Fibroblast of lung (primary cell): Measurements from ENCODE around the gene ZG16. TPM values are rescaled to one million over a fixed set of nuclear protein-coding genes. Genes with fewer than 3 reads are reported as not detected.

Source experiments
- DNase-seq, 2 donors: peaks; one replicate each; pipeline versions ENCODE4 v3.0.0 to v3.0.0-alpha.2; 2010; ENCODE audit warnings: low read depth in 2 of 2
- H2AFZ ChIP-seq: 2 replicates; pipeline ENCODE4 v1.5.1; 2012; ENCODE audit warnings: low read length, control low read depth, inconsistent platforms
- H3K27ac ChIP-seq: 2 replicates; pipeline ENCODE4 v1.5.1; 2011; ENCODE audit warnings: low read length, control low read depth; ENCODE audit not compliant: insufficient read depth
- H3K27me3 ChIP-seq: 2 replicates; pipeline ENCODE4 v1.5.1; 2011; ENCODE audit warnings: mild to moderate bottlenecking, low read length; ENCODE audit not compliant: control insufficient read depth, insufficient read depth
- H3K36me3 ChIP-seq: 2 replicates; pipeline ENCODE4 v1.5.1; 2011; ENCODE audit warnings: low read length; ENCODE audit not compliant: control insufficient read depth, insufficient read depth
- H3K4me1 ChIP-seq: 2 replicates; pipeline ENCODE4 v1.5.1; 2011; ENCODE audit warnings: low read length; ENCODE audit not compliant: control insufficient read depth, insufficient read depth; ENCODE audit errors: extremely low read depth
- H3K4me2 ChIP-seq: 2 replicates; pipeline ENCODE4 v1.5.1; 2011; ENCODE audit warnings: low read length, control low read depth; ENCODE audit not compliant: insufficient read depth; ENCODE audit errors: extremely low read depth
- H3K4me3 ChIP-seq, 4 experiments: fragments of 200-600 bp in 1 of 4; sonication (generic) in 1 of 4; replicated peaks in 1 of 4; 2 replicates each; pipeline ENCODE4 v1.5.1; 2011 to 2016; ENCODE audit warnings: low read length in 4 of 4, low read depth in 3 of 4, mild to moderate bottlenecking in 3 of 4, control low read depth in 2 of 4, inconsistent platforms in 1 of 4, mixed read lengths in 1 of 4; ENCODE audit not compliant: insufficient read depth in 1 of 4; ENCODE audit errors: control extremely low read depth in 1 of 4
- H3K79me2 ChIP-seq: 2 replicates; pipeline ENCODE4 v1.5.1; 2012; ENCODE audit warnings: mild to moderate bottlenecking, low read length, inconsistent platforms; ENCODE audit not compliant: control insufficient read depth, insufficient read depth
- H3K9ac ChIP-seq: 2 replicates; pipeline ENCODE4 v1.5.1; 2011; ENCODE audit warnings: mild to moderate bottlenecking, low read length, control low read depth; ENCODE audit not compliant: insufficient read depth
- H3K9me3 ChIP-seq: 2 replicates; pipeline ENCODE4 v1.5.1; 2012; ENCODE audit warnings: low read depth, low read length; ENCODE audit not compliant: control insufficient read depth, insufficient read depth
- H4K20me1 ChIP-seq: 2 replicates; pipeline ENCODE4 v1.5.1; 2011; ENCODE audit warnings: low read length; ENCODE audit not compliant: control insufficient read depth, insufficient read depth; ENCODE audit errors: extremely low read depth
- CTCF ChIP-seq, 2 donors: IDR thresholded peaks in 1 of 2; conservative IDR thresholded peaks in 1 of 2; 1 replicate in 1 of 2; 2 replicates in 1 of 2; pipeline ENCODE4 v1.5.1; 2011 to 2012; ENCODE audit warnings: low read length in 2 of 2, control low read depth in 1 of 2, inconsistent platforms in 1 of 2, low read depth in 1 of 2, mild to moderate bottlenecking in 1 of 2
- EZH2 ChIP-seq: IDR thresholded peaks from 2 replicates; pipeline ENCODE4 v1.5.1; 2012; ENCODE audit warnings: low read length, control low read depth, mild to moderate bottlenecking; ENCODE audit errors: missing control alignments
- polyA plus RNA-seq, 2 donors: library from polyadenylated mRNA; depleted of rRNA in 1 of 2; stranded (reverse) in 1 of 2; unstranded in 1 of 2; fragments of >200 nt; gene quantifications; 2 replicates each; pipeline ENCODE4 v1.2.1, GENCODE V29; 2011 to 2012; ENCODE audit warnings: missing spikeins in 1 of 2
- total RNA-seq: library from RNA; depleted of rRNA; stranded (reverse); fragments of >200 nt; gene quantifications from 2 replicates; pipeline ENCODE4 v1.2.1, GENCODE V29; 2014

ZG16 gene
- total and polyA plus RNA-seq, 2 donors (not counting 1 experiment from before 2014, with no cell fraction given): not detected

- H3K9me3 ChIP-seq: no peaks in the 10 kb centered on the region
- H3K36me3 ChIP-seq: no peaks in the 10 kb centered on the region
- peak overlapping the region; percentile 68 for H3K4me2 ChIP-seq
- H3K79me2 ChIP-seq: peaks cover 41% of the 10 kb centered on the region
- peak overlapping the region; percentile 48 for H3K9ac ChIP-seq
- H4K20me1 ChIP-seq: no peaks in the 10 kb centered on the region
- H3K4me1 ChIP-seq: no peaks in the 10 kb centered on the region
- peak overlapping the region; percentile 53 for H3K27ac ChIP-seq
- DNase-seq: no peak
- peak overlapping the region; percentile 34 to 71 (median 56) for H3K4me3 ChIP-seq
- TF ChIP-seq CTCF (conservative IDR thresholded peaks at IDR 0.05 in 1 of 2, IDR thresholded peaks at IDR 0.05 in 1 of 2; ENCODE audit: low read depth in 1 of 2, low read length in 2 of 2) (no peak), EZH2 (no peak)
- no peaks in the 10 kb centered on the region for H3K27me3 ChIP-seq
- peak overlapping the region; percentile 90 for H2AFZ ChIP-seq
These were observed 11.7 kb downstream of the ZG16 start for GRCh38 chr16:29789775-29790182.

GRCh38 chr16:29790183-29790948 is 12.3 kb downstream of the ZG16 start, which contains the start of gene KIF22:
TSS of gene KIF22 (plus strand) at chr16:29790751. CDS start at chr16:29790760, 9 bp downstream.
- peaks cover 47% of the 10 kb centered on the region for H3K79me2 ChIP-seq
- DNase-seq: peak; percentile 98
- H2AFZ ChIP-seq: peak within 1 kb of the TSS; percentile 93
- H4K20me1 ChIP-seq: no peaks in the 10 kb centered on the region
- H3K27me3 ChIP-seq: no peaks in the 10 kb centered on the region
- H3K36me3 ChIP-seq: no peaks in the 10 kb centered on the region
- TF ChIP-seq CTCF (conservative IDR thresholded peaks at IDR 0.05 in 1 of 2, IDR thresholded peaks at IDR 0.05 in 1 of 2; ENCODE audit: low read depth in 1 of 2, low read length in 2 of 2) (peak; percentile 51 to 69), EZH2 (no peak)
- no peaks in the 10 kb centered on the region for H3K9me3 ChIP-seq
- peak within 1 kb of the TSS; percentile 95 for H3K4me2 ChIP-seq
- H3K27ac ChIP-seq: peak within 1 kb of the TSS; percentile 60
- no peaks in the 10 kb centered on the region for H3K4me1 ChIP-seq
- peak within 1 kb of the TSS; percentile 62 for H3K9ac ChIP-seq
- H3K4me3 ChIP-seq: peak within 1 kb of the TSS; percentile 56 to 92 (median 86)

GRCh38 chr16:29790949-29791844 is 13.1 kb downstream of the ZG16 start:
- H3K36me3 ChIP-seq: no peaks in the 10 kb centered on the region
- peaks cover 52% of the 10 kb centered on the region for H3K79me2 ChIP-seq
- H3K9me3 ChIP-seq: no peaks in the 10 kb centered on the region
- TF ChIP-seq CTCF (conservative IDR thresholded peaks at IDR 0.05 in 1 of 2, IDR thresholded peaks at IDR 0.05 in 1 of 2; ENCODE audit: low read depth in 1 of 2, low read length in 2 of 2) (no peak), EZH2 (no peak)
- H2AFZ ChIP-seq: peak overlapping the region; percentile 93
- no peaks in the 10 kb centered on the region for H4K20me1 ChIP-seq
- H3K4me3 ChIP-seq: peak overlapping the region; percentile 56 to 92 (median 86)
- H3K4me1 ChIP-seq: no peaks in the 10 kb centered on the region
- DNase-seq: no peak
- peak overlapping the region; percentile 62 for H3K9ac ChIP-seq
- no peaks in the 10 kb centered on the region for H3K27me3 ChIP-seq
- H3K4me2 ChIP-seq: peak overlapping the region; percentile 95
- H3K27ac ChIP-seq: peak overlapping the region; percentile 60
